HEK293T (cell line): ENCODE results near the gene FIGLA.

Experiments
- ELF4 ChIP-seq: fragments of 450-650 bp; IDR thresholded peaks from 2 replicates; pipeline ENCODE4 v1.6.1; 2017; ENCODE audit warnings: antibody characterized with exemption
- FOXK2 ChIP-seq: fragments of 450-650 bp; IDR thresholded peaks from 2 replicates; pipeline ENCODE4 v1.6.1; 2016; ENCODE audit warnings: mild to moderate bottlenecking
- SP1 ChIP-seq: fragments of 450-650 bp; IDR thresholded peaks from 2 replicates; pipeline ENCODE4 v1.6.1; 2017
- ZNF384 ChIP-seq: fragments of 450-650 bp; IDR thresholded peaks from 2 replicates; pipeline ENCODE4 v1.6.1; 2016

- TF ChIP-seq FOXK2: no peak
- TF ChIP-seq SP1: no peak
- no peak for TF ChIP-seq ZNF384
- no peak for TF ChIP-seq ELF4
Observed at GRCh38 chr2:70757360-70757759, 33.1 kb downstream of the FIGLA start.
